HG02623 (cell line): ENCODE measurements around the gene WDR74.
"Not testable (repeated sequence)": the region's sequence is repeated elsewhere in the genome, so short reads cannot be mapped to it uniquely, and the experiment has no call there.

Experiments used
- ATAC-seq: cut with Tn5 transposase; IDR thresholded peaks from one replicate; pipeline ENCODE4 v1.9.1; 2021; ENCODE audit warnings: moderate library complexity; ENCODE audit not compliant: unreplicated experiment

WDR74 gene

DNA sequence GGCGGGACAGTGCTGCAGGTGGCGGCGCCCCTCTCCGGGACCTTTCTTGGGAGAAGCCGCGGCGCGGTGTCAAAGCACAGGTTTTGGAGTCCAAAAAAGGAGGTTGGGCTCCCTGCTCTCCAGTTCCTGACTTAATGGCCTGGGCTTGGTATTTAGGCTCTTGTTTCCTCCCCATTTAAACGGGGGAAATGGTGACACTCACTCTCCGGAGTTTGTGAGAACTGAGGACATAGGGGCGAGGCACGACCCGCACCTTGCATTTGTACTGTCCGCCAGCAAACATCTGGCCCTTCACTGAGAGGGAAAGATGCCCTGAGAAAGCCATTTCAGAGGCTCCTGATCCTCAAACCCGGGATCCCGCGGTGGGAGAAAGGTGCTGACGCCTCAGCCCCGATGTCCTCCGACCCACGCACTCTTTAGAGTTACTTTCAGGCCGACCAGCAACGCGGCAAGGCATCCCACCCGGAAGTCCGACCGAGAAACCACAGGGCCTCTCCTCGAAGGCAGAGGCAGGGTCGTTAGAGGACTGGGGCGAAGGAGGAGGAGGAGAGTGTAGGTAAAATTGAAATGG is 2.9 kb upstream of the WDR74 start:
- ATAC-seq: no peak

DNA sequence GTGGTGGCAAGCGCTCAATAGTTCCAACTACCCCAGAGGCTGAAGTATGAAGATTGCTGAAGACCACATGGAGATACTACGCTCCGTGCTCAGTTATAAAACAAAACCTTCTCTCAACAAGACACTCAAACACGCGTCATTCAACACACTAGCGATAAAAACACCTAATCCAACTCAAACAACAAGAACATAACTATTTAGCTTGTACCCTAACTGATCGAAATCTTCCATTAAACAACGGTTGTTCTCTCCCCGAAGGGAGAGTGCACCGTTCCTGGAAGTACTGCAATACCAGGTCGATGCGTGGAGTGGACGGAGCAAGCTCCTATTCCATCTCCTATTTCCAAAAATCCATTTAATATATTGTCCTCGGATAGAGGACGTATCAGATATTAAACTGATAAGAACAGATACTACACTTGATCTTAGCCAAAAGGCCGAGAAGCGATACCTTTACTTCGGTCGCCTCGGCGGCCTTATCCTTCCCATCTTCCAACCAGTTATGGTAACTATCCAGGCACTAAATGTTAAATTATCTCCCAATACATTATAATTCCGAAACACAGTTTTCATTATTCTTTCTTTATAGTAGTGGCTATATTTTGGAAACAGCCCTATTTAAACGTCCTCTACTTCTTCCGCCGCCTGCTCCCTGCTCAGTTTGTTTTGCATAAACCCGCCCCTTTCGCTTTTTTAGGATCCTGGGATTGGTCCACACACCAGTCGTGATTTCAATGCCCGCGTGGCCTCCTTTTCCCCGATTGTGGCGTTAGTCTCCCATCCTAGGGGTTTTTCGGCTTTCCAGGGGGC is 2.2 kb upstream of the WDR74 start:
- peak; percentile 45 for ATAC-seq

DNA sequence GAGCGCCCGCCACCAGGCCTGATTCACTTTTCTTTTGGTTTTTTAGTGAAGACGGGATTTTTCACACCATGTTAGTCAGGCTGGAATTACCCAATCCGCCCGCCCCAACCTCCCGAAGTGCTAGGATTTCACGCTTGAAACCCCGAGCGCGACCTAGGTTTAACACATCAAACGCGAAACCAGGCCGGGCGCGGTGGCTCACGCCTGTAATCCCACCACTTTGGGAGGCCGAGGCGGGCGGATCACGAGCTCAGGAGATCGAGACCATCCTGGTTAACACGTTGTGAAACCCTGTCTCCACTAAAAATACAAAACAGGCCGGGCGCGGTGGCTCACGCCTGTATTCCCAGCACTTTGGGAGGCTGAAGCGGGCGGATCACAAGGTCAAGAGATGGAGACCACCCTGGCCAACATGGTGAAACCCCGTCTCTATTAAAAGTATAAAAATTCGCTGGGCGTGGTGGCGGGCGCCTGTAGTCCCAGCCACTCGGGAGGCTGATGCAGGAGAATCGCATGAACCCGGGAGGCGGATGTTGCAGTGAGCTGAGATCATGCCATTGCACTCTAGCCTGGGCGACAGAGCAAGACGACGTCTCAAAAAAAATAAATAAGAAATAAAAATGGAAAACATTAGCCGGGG is 1.5 kb upstream of the WDR74 start:
- not testable (repeated sequence) for ATAC-seq

DNA sequence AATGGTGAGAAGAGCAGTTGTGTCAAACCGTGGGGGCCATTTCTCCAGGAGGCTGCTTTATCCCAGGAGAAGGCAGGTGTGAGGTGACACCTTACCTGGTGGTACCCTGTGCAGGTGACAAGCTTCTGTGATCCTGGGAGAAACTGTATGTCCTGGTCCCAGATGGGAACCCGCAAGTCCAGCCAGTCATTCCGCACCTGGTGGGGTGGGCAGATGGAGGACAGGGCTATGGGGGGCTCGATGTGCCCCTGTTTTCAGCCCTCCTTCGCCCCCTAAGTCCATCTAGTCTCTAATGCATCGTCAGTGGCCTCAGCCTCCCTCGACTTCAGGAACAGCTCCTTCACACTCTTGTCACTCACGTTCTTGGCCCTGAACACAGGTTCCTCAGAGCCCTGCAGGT is 4.1 kb downstream of the WDR74 start:
- no peak for ATAC-seq

DNA sequence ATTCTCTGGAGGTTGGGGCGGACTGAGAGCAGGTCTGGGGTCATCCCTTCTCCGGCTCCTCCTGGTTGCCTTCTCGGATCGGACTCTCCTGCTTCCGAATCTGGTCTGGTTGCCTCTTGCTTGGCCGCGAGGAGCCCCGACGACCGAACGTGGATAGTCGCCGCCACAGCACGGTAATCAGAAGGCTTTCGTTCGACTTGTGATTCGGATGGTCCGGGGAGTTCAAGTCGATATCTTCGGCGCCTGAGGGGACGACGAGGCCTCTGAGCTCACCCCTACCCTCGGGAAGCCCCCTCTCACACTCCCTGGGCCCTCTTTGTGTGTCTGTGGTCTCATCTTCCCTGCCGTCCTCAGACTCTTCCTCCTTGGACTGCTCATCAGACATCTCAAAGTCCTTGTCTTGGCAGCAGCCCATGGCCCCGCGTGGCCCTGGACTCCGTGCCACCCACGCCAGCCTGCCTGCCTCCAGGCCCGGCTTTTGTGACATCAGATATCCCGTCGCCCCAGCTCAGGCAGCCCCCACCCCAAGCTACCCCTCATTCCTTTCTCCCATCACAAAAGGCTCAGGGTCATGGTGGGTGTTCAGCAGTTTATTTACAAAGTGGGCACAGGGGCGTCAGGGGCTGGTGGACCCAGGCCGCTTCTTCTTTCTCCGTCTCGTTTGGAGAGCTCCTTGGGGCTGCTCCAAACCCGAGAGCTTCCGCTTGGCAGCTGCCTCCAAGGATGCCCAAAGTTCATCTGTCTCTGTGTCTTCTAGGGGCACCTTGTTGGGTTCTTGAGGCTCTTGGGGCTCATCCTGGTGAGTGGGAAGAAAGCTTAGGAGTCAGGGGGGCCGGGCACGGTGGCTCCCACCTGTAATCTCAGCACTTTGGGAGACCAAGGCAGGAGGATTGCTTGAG is 6.8 kb downstream of the WDR74 start, which contains the start of gene TEX54:
Gene TEX54, minus strand, starts transcription at position 506 of the 899 bp plus-strand sequence.
- ATAC-seq: peak; percentile 7

DNA sequence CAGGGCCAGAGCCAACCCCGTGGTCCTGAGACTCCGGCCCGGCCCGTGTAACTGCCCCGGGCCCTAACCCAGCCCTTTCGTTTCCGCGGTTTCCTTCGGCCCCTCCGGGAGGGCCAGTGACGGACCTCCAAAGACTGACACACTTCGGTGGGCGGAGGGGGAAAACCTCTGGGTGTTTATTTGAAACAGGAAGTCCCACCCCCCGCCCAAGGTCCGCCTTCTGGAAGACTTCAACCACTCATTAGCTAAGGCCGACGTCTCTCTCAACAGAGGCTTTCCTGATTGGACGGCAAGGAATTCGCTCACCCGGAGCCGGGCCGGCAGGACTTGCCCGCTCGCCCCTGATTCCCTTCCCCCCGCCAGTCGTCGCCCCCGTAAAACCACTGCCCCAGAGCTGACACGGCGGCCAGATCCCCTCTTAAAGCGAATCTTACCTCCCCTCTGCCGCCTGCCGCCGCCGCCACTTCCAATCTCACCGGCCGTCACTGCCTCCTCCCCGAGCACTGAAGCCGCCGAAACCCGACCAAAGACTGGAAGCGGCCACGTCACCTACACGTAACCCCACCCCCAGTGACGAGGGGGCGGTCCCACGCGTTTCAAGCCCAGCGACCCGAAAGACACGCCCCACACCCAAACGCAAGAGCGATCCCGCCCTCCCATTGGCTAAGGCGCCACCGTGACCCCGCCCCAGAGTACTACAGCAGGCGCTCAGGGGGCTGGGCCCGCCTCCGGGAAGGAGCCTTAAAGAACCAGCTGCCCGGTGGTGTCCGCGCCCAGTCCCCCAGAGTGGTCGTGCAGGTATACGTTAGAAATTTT is 7.7 kb downstream of the WDR74 start, which contains the start of gene STX5:
Gene STX5, minus strand, starts transcription at position 532 of the 816 bp plus-strand sequence. CDS start 808 bp downstream, outside the sequence.
- peak; percentile 72 for ATAC-seq

DNA sequence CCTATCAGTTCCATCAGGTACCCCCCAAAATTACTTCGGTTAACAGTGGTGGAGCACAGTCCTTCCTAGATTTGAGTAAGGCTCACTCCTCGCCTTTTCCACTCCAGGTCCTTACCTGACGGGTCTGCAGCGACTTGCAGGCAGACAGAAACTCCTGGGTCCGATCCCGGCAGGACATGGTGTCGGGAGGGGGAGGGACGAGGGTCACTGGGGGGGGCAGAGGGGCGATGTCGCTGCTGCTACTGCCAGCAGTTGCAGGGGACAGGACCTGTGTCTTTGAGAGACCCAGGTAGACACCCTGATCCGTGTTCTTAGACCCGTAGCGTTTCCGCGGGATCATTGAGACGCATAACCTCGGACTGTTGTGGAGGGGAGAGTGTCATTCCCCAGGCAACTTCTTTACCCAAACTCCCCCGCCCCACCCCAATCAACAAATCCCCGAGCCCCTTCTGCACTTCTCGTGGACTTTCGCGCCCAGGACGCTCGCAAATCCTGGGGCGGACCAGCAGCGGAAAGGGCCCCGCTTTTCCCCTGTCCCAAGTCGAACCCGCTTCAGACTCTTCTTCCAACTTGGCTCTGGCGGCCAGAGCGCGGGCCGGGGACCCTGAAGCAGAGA is 8.4 kb downstream of the WDR74 start:
- ATAC-seq: no peak

DNA sequence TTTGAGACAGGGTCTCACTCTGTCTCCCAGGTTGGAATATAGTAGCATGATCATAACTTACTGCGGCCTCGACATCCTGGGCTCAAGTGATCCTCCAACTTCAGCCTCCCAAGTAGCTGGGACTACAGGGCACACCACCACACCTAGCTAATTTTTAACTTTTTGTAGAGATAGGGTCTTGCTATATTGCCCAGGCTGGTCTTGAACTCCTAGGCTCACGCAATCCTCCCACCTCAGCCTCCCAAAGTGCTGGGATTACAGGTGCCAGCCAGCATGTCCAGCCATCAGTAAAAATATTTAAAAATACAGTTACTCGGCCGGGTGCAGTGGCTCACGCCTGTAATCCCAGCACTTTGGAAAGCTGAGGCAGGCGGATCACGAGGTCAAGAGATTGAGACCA is 11.3 kb downstream of the WDR74 start:
- ATAC-seq: not testable (repeated sequence)

DNA sequence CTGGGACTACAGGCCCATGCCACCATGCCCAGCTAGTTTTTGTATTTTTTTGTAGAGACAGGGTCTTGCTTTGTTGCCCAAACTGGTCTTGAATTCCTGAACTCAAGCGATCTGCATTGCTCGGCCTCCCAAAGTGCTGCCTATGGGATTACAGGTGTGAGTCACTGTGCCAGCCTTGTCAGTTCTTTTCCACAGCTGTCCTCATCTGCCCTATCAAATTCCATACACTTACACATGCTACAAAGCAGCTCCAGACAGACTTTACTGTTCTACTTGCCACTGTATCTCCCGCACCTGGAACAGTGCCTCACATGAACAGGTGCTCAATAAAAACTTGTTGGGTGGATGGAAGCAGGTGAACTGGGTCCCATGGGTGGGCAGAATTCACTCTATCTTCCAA is 15.7 kb downstream of the WDR74 start:
- no peak for ATAC-seq

DNA sequence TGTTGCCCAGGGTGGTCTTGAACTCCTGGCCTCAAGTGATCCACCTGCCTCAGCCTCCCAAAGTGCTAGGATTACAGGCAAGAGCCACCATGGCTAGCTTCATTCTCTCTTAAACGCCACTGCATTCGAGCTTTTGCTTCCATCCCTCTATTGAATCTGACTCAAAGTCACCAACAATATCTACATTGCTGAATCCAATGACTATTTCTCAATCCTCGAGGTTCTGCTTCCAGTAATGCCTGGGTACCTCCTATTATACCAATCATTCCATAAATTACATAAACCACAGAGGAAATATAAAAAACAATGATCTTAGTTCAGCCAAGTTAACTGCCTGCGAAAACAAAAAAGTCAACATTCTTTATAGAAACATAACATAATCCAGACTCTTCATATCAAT is 22.3 kb downstream of the WDR74 start:
- no peak for ATAC-seq

DNA sequence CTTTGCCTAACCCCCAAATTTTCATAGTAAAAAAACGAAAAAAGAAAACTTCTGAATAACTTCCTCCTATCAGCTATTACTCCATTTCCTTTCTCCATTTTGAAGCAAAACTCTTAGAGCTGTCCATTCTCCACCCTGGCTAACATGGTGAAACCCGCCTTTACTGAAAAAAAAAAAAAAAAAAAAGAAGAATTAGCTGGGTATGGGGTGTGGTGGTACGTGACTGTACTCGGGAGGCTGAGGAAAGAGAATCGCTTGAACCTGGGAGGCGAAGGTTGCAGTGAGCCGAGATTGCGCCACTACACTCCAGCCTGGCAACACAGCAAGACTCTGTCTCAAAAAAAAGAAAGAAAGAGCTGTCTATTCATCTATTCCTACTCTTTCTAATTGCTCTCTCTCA is 22.8 kb downstream of the WDR74 start:
- ATAC-seq: no peak

DNA sequence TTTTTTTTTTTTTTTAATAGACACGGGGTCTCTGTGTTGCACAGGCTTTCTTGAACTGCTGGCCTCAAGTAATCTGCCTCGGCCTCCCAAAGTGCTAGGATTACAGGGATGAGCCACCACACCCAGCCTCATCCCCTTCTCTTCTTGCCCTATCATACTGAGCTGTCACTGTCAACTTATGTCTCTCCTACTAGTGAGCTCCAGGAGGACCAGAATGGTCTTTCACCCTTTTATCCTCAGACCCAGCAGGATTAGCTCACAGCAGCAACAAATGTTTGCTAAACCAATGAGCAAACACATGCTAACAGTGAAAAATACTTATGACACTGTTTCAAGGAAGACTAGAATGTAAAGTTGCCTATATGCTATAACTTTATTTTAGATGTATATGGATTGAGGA is 27.7 kb downstream of the WDR74 start:
- no peak for ATAC-seq

DNA sequence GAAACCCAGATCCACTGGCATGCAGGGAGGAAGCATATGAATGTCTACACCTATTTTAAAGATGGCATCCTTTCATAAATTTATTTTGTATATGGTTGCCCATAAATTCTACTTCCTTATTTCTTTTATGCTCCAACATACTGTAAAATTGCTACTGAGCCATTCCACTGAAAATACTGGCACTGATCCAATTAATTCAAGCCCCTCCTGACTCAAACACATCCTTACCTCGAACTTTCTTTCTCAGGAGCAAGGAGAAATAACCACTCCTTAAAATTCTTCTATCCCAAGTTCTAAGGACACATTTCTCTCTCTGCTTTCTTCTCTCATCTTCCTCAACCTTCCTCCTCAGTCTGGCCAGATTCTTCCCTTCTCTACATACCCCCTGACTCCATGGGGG is 28.6 kb downstream of the WDR74 start:
- ATAC-seq: no peak

DNA sequence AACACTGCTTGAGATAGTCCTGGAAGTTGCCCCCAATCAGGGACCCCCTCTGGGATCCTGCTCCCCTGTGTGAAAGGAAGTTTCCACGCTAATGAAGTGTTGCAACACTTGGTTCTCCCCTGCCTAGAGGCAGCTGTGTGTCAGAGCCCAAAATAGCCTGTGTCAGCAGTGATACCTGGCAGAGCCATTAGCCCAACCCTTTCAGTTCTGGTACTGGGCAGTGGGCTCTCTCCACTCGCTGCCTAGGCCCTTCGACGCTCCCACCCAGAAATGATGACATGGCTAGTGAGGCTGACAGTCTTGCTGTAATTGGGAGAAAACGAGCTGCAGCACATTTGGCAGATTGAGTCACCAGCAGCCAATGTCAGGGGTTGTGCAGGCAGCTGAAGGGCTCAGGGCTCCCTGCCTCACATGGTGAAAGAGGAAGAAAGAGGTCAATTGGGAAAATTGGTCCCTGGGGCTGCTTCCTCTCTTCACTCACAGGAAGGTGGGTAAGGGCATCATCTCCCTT is 32.7 kb downstream of the WDR74 start:
- no peak for ATAC-seq

DNA sequence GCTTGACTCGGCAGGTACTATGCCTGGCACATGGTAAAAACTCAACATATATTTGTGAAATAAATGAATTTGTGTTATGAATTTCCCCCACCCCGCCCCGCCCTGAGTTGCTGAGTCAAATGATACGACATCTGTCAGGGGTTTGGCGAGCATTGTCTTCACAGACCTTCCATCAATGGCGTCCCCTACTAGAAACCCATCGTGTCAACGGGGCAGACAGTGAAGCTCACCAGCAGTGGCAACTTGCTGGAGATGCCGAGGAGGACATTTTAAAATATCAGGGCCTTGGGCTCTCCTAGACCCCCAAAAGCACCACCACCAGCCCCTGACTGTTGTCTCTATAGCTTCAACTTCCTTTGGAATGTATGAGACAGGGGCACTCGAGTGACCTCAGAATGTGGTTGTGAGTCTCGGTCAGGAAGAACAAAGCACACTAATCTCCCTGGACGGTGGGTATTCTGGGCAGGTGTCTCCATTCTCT is 33.4 kb downstream of the WDR74 start:
- no peak for ATAC-seq

DNA sequence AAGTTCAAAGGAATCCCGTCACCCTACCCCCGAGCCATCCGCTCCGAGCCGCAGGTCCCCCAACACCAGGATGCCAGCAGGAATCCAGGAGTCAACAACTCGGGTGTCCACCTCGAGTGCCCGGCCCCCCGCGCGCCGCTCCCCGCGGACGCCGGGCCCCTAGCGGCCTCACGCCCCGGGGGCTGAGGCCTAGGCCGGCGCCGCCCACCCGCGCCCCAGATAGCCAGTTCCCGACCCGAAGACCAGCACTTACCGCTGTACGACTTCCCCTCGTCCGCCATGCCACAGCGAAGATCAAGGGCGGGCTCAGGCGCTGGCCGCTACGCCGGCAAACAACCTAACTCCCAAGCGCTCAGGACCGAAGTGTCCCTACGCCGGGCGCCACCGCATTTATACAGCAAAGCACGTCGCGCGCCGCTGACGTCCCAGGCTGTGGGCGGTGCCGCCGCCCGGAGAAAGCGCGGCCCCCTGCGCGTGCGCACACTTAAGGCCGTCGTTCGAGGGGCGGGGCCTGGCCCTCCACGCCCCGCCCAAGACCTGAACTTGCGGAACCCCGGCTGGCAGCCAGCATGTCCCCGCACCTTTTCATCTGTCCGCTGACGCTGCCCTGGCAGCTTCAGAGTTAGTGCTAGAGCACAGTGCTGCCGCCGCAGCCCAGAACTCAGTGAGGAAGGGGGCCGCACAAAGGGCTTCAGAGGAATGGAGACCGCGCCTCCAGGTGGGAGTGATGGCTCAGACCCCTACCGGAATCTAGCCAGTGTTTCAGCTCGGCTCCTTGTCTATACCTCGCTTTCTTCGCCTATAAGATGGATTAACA is 34.1 kb downstream of the WDR74 start, which contains the start of gene NXF1:
Gene NXF1, minus strand, starts transcription at position 365 of the 817 bp plus-strand sequence. Its CDS starts 84 bp downstream, at position 281.
- ATAC-seq: peak; percentile 86

DNA sequence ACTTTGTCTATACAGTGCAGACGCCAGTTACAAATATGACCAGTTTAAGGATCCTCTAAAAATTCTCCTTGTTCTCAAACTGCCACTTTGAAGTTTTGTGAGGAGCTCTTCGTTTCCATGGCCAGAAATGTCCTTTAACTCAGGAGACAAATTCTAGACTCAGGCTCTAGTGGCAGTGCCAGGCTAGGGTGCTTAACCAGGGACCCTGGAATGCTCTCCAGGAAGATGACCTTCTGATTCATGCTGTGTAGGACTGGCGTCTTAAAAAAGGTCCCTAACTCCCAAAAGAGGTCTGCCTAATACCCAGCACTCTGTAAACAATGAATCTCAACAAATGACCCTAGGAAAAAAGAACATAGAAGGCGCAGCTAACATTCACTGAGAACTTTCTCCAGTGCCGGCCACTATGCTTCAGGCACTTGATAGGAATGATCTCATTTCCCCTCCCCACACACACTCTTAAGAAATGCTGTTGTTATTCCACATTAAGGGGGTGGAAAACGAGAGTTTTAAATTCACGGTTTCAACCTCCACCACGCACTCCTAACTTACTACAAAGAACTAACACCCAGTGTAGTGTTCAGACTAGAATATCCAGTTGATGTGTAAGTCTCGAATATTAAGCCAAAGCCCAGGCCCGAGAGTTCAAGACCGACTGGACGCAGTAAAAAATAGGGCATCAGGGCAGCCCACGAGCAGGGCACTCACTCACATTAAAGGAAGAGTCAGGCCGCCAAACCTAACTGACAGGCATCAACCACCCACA is 34.9 kb downstream of the WDR74 start:
- no peak for ATAC-seq

DNA sequence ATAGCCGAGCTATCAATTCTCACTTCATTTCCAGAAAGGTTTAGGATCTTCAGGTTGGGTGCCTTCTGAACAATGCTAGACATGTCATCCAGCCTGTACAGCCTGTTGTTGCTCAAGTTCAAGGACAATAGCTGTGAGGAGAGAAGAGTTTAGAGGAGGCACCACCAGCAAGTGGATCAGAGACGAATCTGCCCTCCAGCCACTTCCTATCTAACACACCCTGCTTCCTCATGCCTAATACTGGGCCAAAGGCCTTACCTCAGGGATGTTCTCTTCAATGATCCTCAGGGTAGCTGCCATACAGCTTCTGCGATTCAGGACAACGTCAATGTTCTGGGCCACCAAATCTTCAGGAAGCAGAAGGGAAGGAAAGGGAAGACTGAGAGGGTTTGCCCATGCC is 38.3 kb downstream of the WDR74 start:
- ATAC-seq: no peak
